ENCODE data around the gene CTNNBIP1.

DNA sequence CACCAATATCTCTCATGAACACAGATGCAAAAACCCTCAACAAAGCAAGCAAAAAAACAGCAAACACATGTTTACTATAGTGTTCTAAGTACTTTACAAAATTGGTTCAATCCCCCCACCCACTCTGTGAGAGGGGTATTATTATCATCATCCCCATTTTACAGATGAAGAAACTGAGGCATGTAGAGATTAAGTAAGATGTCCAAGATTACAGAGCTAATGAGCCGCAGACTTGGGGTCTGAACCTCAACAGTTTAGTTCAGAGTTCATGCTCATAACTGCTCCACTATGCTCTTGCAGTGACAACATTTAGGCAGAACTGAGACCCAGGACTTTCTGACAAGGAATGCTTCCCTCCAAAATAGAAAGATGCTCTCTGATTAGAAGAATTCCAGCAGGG lies 108.2 kb downstream of the CTNNBIP1 start:
- TF ChIP-seq SAFB2 (IDR thresholded peaks at IDR 0.05; ENCODE audit: borderline replicate concordance, low read depth, low read length, severe bottlenecking) (no peak), KLF6 (CRISPR knock-in tag; IDR thresholded peaks at IDR 0.05; ENCODE audit: borderline replicate concordance) (no peak), ZBTB17 (CRISPR knock-in tag; IDR thresholded peaks at IDR 0.05) (no peak), ZNF583 (CRISPR knock-in tag; IDR thresholded peaks at IDR 0.05) (no peak), ZNF224 (CRISPR knock-in tag; IDR thresholded peaks at IDR 0.05) (no peak), COPS2 (conservative IDR thresholded peaks at IDR 0.05) (no peak), POLR2A (conservative IDR thresholded peaks at IDR 0.05) (no peak)
- TF ChIP-seq, protein P1, sequence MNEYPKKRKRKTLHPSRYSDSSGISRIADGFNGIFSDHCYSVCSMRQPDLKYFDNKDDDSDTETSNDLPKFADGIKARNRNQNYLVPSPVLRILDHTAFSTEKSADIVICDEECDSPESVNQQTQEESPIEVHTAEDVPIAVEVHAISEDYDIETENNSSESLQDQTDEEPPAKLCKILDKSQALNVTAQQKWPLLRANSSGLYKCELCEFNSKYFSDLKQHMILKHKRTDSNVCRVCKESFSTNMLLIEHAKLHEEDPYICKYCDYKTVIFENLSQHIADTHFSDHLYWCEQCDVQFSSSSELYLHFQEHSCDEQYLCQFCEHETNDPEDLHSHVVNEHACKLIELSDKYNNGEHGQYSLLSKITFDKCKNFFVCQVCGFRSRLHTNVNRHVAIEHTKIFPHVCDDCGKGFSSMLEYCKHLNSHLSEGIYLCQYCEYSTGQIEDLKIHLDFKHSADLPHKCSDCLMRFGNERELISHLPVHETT (CRISPR knock-in tag; conservative IDR thresholded peaks at IDR 0.05 in 1 of 2, IDR thresholded peaks at IDR 0.05 in 1 of 2), result no peak
- TF ChIP-seq, protein P2, sequence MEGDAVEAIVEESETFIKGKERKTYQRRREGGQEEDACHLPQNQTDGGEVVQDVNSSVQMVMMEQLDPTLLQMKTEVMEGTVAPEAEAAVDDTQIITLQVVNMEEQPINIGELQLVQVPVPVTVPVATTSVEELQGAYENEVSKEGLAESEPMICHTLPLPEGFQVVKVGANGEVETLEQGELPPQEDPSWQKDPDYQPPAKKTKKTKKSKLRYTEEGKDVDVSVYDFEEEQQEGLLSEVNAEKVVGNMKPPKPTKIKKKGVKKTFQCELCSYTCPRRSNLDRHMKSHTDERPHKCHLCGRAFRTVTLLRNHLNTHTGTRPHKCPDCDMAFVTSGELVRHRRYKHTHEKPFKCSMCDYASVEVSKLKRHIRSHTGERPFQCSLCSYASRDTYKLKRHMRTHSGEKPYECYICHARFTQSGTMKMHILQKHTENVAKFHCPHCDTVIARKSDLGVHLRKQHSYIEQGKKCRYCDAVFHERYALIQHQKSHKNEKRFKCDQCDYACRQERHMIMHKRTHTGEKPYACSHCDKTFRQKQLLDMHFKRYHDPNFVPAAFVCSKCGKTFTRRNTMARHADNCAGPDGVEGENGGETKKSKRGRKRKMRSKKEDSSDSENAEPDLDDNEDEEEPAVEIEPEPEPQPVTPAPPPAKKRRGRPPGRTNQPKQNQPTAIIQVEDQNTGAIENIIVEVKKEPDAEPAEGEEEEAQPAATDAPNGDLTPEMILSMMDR (IDR thresholded peaks at IDR 0.05 in 2 of 3, conservative IDR thresholded peaks at IDR 0.05 in 1 of 3; ENCODE audit: insufficient read depth in 2 of 3, low read depth in 1 of 3, low read length in 3 of 3), result no peak
